Measurements from ENCODE around the gene KRTAP5-1. TPM values are rescaled to one million over a fixed set of nuclear protein-coding genes. Genes with fewer than 3 reads are reported as not detected.
"Not testable (repeated sequence)": the region's sequence is repeated elsewhere in the genome, so short reads cannot be mapped to it uniquely, and the experiment has no call there.

The KRTAP5-1 gene
- total RNA-seq, 1 donor from 2014 or later = not detected

GRCh38 chr11:1586699-1587098 lies 1.6 kb upstream of the KRTAP5-1 start:
- Histone ChIP-seq H3K27me3 (ENCODE audit: control insufficient read depth, insufficient read depth, low read length) (no peaks in the 10 kb centered on the region), H3K36me3 (ENCODE audit: control insufficient read depth, insufficient read depth, low read length) (no peaks in the 10 kb centered on the region), H3K4me3 (ENCODE audit: low read depth, low read length) (no peak overlapping the region)
- TF ChIP-seq CTCF (IDR thresholded peaks at IDR 0.05; ENCODE audit: insufficient read depth, low read length, poor library complexity, severe bottlenecking) = no peak
- no peak for DNase-seq (ENCODE audit: low read depth)

DNA sequence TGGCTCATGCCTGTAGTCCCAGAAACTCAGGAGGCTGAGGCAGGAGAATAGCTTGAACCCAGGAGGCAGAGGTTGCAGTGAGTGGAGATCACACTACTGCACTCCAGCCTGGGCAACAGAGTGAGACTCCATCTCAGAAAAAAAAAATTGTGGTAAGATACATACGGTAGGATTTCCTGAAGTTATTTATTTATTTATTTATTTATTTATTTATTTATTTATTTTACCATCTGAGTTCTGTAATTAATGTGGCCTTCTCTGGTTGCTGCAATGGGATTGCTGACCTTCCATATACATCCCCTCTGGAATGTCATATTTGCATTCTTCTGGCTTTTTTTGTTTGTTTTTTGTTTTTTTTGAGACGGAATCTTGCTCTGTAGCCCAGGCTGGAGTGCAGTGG lies 2.2 kb downstream of the KRTAP5-1 start:
- H3K27me3 ChIP-seq (ENCODE audit: control insufficient read depth, insufficient read depth, low read length); DNase-seq (ENCODE audit: low read depth); H3K36me3 ChIP-seq (ENCODE audit: control insufficient read depth, insufficient read depth, low read length); H3K4me3 ChIP-seq (ENCODE audit: low read depth, low read length): not testable (repeated sequence)

GRCh38 chr11:1581976-1582375 lies 3.1 kb downstream of the KRTAP5-1 start:
- Histone ChIP-seq H3K4me3 (ENCODE audit: low read depth, low read length) (no peak overlapping the region), H3K27me3 (ENCODE audit: control insufficient read depth, insufficient read depth, low read length) (no peaks in the 10 kb centered on the region), H3K36me3 (ENCODE audit: control insufficient read depth, insufficient read depth, low read length) (no peaks in the 10 kb centered on the region)
- DNase-seq (ENCODE audit: low read depth) = no peak
- TF ChIP-seq CTCF (IDR thresholded peaks at IDR 0.05; ENCODE audit: insufficient read depth, low read length, poor library complexity, severe bottlenecking) = no peak

DNA sequence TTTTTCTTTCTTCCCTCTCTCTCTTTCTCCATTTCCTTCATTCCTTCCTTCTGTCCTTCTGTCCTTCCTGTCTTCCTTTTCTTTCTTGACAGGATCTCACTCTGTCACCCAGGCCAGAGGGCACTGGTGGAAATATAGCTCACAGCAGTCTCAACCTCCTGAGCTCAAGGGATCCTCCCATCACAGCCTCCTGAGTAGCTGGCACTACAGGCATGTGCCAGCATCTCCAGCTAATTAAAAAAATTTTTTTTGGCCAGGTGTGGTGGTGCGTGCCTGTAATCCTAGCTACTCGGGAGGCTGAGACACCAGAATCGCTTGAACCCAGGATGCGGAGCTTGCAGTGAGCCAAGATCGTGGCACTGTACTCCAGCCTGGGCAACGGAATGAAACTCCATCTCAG lies 8.3 kb downstream of the KRTAP5-1 start:
- Histone ChIP-seq H3K36me3 (ENCODE audit: control insufficient read depth, insufficient read depth, low read length) (no peaks in the 10 kb centered on the region), H3K27me3 (ENCODE audit: control insufficient read depth, insufficient read depth, low read length) (peaks cover 3% of the 10 kb centered on the region), H3K4me3 (ENCODE audit: low read depth, low read length) (no peak overlapping the region)
- no peak for TF ChIP-seq CTCF (IDR thresholded peaks at IDR 0.05; ENCODE audit: insufficient read depth, low read length, poor library complexity, severe bottlenecking)
- DNase-seq (ENCODE audit: low read depth) = no peak

- not testable (repeated sequence) for H3K27me3 ChIP-seq (ENCODE audit: control insufficient read depth, insufficient read depth, low read length); DNase-seq (ENCODE audit: low read depth); H3K4me3 ChIP-seq (ENCODE audit: low read depth, low read length); H3K36me3 ChIP-seq (ENCODE audit: control insufficient read depth, insufficient read depth, low read length)
Measured at GRCh38 chr11:1575756-1576155, 9.3 kb downstream of the KRTAP5-1 start.

DNA sequence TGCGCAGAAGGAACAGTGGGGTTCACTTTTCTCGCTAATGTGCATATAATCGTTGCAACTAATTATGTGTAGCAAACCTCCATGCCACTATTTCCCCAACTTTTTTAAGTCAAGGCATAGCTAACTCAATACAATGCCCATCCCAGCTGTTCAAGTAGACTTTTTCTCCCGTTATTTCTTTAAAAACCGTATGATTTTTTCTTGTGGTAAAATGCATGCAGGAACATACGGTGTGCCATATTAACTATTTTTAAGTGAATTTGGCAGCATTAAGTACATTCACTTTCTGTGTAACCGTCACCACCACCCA lies 10.2 kb downstream of the KRTAP5-1 start:
- no peak for TF ChIP-seq CTCF (IDR thresholded peaks at IDR 0.05; ENCODE audit: insufficient read depth, low read length, poor library complexity, severe bottlenecking)
- no peaks in the 10 kb centered on the region for H3K36me3 ChIP-seq (ENCODE audit: control insufficient read depth, insufficient read depth, low read length)
- H3K4me3 ChIP-seq (ENCODE audit: low read depth, low read length) = no peak overlapping the region
- H3K27me3 ChIP-seq (ENCODE audit: control insufficient read depth, insufficient read depth, low read length) = peaks cover 3% of the 10 kb centered on the region
- no peak for DNase-seq (ENCODE audit: low read depth)

- no peak for DNase-seq (ENCODE audit: low read depth)
- peak overlapping the region; percentile 67 for H3K4me3 ChIP-seq (ENCODE audit: low read depth, low read length)
- peak; percentile 31 for TF ChIP-seq CTCF (IDR thresholded peaks at IDR 0.05; ENCODE audit: insufficient read depth, low read length, poor library complexity, severe bottlenecking)
- peaks cover 3% of the 10 kb centered on the region for H3K27me3 ChIP-seq (ENCODE audit: control insufficient read depth, insufficient read depth, low read length)
- H3K36me3 ChIP-seq (ENCODE audit: control insufficient read depth, insufficient read depth, low read length) = no peaks in the 10 kb centered on the region
Measured at GRCh38 chr11:1574238-1574932, 10.7 kb downstream of the KRTAP5-1 start.
